Measurements from ENCODE around the gene MYMX. TPM values are rescaled to one million over a fixed set of nuclear protein-coding genes. Genes with fewer than 3 reads are reported as not detected.

Gene MYMX
- total RNA-seq, 1 experiment from 2014 or later, result not detected

DNA sequence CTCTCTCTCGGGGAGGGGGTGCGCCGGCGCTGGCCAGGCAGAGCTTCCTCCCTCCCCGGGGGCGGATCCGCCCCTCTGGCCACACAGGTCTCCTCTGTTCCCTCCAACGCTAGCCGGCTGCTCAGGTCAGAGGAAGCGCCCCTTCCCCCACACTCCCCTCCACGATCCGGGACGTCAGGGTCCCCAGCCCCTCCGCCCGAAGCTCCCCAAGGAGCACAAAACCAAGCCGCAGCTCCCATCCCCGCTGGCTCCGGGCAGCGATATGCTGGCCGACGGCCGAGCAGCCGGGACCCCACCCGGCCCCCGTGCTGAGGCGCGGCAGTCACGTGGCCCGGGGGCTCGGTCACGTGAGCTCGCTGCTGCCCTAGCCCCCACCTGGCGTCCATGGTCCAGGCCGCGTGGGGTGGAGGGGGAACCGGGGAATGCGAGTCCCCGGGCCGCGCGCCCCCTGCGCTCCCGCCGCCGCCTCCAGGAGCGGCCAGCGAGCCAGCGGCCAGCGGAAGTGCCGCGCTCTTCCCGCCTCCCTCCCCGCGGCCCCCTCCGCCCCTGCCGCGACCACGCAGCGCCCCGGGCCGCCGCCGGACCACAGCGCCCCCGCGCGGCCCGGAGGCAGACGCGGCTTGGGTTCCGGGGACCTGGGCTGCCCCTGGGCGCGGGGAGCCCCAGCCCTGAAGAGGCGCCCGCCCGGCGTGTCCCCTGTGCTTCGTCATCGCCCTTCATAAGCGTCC is 40.5 kb downstream of the MYMX start, which contains the start of gene SLC35B2 (continued):
- TF ChIP-seq, protein P1, sequence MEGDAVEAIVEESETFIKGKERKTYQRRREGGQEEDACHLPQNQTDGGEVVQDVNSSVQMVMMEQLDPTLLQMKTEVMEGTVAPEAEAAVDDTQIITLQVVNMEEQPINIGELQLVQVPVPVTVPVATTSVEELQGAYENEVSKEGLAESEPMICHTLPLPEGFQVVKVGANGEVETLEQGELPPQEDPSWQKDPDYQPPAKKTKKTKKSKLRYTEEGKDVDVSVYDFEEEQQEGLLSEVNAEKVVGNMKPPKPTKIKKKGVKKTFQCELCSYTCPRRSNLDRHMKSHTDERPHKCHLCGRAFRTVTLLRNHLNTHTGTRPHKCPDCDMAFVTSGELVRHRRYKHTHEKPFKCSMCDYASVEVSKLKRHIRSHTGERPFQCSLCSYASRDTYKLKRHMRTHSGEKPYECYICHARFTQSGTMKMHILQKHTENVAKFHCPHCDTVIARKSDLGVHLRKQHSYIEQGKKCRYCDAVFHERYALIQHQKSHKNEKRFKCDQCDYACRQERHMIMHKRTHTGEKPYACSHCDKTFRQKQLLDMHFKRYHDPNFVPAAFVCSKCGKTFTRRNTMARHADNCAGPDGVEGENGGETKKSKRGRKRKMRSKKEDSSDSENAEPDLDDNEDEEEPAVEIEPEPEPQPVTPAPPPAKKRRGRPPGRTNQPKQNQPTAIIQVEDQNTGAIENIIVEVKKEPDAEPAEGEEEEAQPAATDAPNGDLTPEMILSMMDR (IDR thresholded peaks at IDR 0.05 in 2 of 3, conservative IDR thresholded peaks at IDR 0.05 in 1 of 3; ENCODE audit: borderline replicate concordance in 1 of 3, insufficient read depth in 1 of 3, low read depth in 2 of 3, low read length in 2 of 3), result peak; percentile 19 to 60 (median 44); a peak in 4 of 6 replicates
- TF ChIP-seq RAD21 (IDR thresholded peaks at IDR 0.05; ENCODE audit: low read depth) (no peak), ZNF274 (IDR thresholded peaks at IDR 0.05; ENCODE audit: low read depth, low read length) (no peak), FOSL1 (IDR thresholded peaks at IDR 0.05; ENCODE audit: low read depth) (no peak)

DNA sequence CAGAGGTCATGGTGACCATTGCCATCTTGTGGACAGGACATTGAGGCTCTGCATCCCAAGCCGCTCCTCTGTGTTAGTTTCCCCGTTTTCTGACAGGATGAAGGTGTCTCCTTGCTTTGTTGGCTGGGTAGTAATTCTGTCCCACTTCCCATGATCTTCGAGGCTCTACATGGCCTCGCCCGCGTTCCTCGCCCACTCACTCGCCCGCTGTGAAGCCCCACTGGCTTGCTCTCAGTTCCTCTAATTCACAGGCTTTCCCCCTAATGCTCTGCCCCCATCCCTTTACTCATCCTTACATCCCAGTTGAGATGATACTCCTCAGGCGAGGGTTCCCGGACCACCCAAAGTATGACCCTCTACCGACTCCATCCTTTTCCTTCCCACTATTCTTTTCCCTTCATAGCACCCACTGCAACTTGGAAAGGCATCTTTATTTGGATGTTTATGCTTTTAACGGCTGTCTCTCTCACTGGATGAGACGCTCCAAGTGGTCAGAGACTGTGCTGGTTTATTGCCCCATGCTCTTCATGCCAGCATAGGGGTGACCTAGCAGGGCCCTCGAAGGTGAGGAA is 41.1 kb downstream of the MYMX start:
- H3K9me2 ChIP-seq (ENCODE audit: insufficient read depth), result no peaks in the 10 kb centered on the region
- H3K27me3 ChIP-seq (ENCODE audit: insufficient read depth, low read length), result no peaks in the 10 kb centered on the region
- ATAC-seq, result no peak
- H3K4me2 ChIP-seq (ENCODE audit: low read length), result peak overlapping the region; percentile 99
- H2AFZ ChIP-seq (ENCODE audit: low read depth, low read length, poor library complexity, severe bottlenecking), result no peak overlapping the region
- H3K27ac ChIP-seq (ENCODE audit: low read depth, low read length), result peak overlapping the region; percentile 95
- peaks cover 15 to 25% of the 10 kb centered on the region in 2 experiments; a peak in 3 of 4 replicates for H3K36me3 ChIP-seq (ENCODE audit: control insufficient read depth in 1 of 2, insufficient read depth in 2 of 2, low read length in 2 of 2)
- peaks cover 20% of the 10 kb centered on the region; the same call in 1 of the 2 replicates for H4K20me1 ChIP-seq (ENCODE audit: insufficient read depth)
- ChIA-PET POLR2A (interaction anchor here (1.7 to 3.4 kb wide), 2 partner anchors 11 to 85 kb away, joined by 6 to 74 read pairs; partner anchors contain the start of gene HSP90AB1), CTCF (interaction anchor here (1.3 to 2.0 kb wide), 2 partner anchors 12 to 85 kb away, joined by 8 to 16 read pairs; partner anchors contain the start of gene HSP90AB1), RAD21 (ENCODE audit: low non-redundant PET in 1 of 2, low total read pairs in 2 of 2, uncharacterized antibody in 2 of 2, unreplicated experiment in 2 of 2) (no interaction called here)
- intact Hi-C loops (cut with micrococcal nuclease), result loop anchor here (2.0 kb wide), 1 partner anchor 85 kb away; no protein-coding TSS in a partner anchor
- no TSS peak for BruUV-seq (replicated peaks)
- DNase-seq (ENCODE audit: low read depth, low spot score), result no peak
- H3K79me2 ChIP-seq (ENCODE audit: insufficient read depth, low read length), result peaks cover 23% of the 10 kb centered on the region
- peak overlapping the region; percentile 93 for H3K9ac ChIP-seq (ENCODE audit: low read length)
- H3K9me3 ChIP-seq (ENCODE audit: control insufficient read depth in 1 of 2, insufficient read depth in 1 of 2, low read depth in 1 of 2, low read length in 2 of 2), result no peaks in the 10 kb centered on the region
- H3K4me1 ChIP-seq (ENCODE audit: control insufficient read depth in 1 of 2, insufficient read depth in 2 of 2, low read length in 2 of 2), result peaks cover 2 to 21% of the 10 kb centered on the region in 2 experiments; a peak in 3 of 4 replicates
- H3K4me3 ChIP-seq (replicated peaks in 1 of 2; ENCODE audit: low read depth in 1 of 2, low read length in 2 of 2), result peak overlapping the region; percentile 59 to 92
- TF ChIP-seq ZFX (IDR thresholded peaks at IDR 0.05), result no peak
- no peak for TF ChIP-seq EZH2phosphoT487 (IDR thresholded peaks at IDR 0.05; ENCODE audit: borderline replicate concordance)
- TF ChIP-seq ZBTB33 (IDR thresholded peaks at IDR 0.05; ENCODE audit: extremely low read depth, insufficient replicate concordance, low read length), result no peak
- TF ChIP-seq, protein P2, sequence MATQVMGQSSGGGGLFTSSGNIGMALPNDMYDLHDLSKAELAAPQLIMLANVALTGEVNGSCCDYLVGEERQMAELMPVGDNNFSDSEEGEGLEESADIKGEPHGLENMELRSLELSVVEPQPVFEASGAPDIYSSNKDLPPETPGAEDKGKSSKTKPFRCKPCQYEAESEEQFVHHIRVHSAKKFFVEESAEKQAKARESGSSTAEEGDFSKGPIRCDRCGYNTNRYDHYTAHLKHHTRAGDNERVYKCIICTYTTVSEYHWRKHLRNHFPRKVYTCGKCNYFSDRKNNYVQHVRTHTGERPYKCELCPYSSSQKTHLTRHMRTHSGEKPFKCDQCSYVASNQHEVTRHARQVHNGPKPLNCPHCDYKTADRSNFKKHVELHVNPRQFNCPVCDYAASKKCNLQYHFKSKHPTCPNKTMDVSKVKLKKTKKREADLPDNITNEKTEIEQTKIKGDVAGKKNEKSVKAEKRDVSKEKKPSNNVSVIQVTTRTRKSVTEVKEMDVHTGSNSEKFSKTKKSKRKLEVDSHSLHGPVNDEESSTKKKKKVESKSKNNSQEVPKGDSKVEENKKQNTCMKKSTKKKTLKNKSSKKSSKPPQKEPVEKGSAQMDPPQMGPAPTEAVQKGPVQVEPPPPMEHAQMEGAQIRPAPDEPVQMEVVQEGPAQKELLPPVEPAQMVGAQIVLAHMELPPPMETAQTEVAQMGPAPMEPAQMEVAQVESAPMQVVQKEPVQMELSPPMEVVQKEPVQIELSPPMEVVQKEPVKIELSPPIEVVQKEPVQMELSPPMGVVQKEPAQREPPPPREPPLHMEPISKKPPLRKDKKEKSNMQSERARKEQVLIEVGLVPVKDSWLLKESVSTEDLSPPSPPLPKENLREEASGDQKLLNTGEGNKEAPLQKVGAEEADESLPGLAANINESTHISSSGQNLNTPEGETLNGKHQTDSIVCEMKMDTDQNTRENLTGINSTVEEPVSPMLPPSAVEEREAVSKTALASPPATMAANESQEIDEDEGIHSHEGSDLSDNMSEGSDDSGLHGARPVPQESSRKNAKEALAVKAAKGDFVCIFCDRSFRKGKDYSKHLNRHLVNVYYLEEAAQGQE (IDR thresholded peaks at IDR 0.05; ENCODE audit: low read depth), result no peak
- TF ChIP-seq ZNF274 (IDR thresholded peaks at IDR 0.05; ENCODE audit: low read depth, low read length), result no peak
- no peak for TF ChIP-seq CBX3 (IDR thresholded peaks at IDR 0.05; ENCODE audit: low read depth)
- no peak for TF ChIP-seq YY1 (IDR thresholded peaks at IDR 0.05; ENCODE audit: extremely low read depth, insufficient replicate concordance, low read depth, low read length)
- no peak for TF ChIP-seq SP1 (IDR thresholded peaks at IDR 0.05; ENCODE audit: low read depth)
- TF ChIP-seq ELF1 (IDR thresholded peaks at IDR 0.05; ENCODE audit: borderline replicate concordance, low read depth), result no peak
- no peak for TF ChIP-seq RAD21 (IDR thresholded peaks at IDR 0.05; ENCODE audit: low read depth)
- no peak for TF ChIP-seq SIN3A (IDR thresholded peaks at IDR 0.05; ENCODE audit: low read depth)
- no peak for TF ChIP-seq FOSL1 (IDR thresholded peaks at IDR 0.05; ENCODE audit: low read depth)
- no peak for TF ChIP-seq EZH2 (IDR thresholded peaks at IDR 0.05)
